ENCODE results near the gene FASTK. TPM values are rescaled to one million over a fixed set of nuclear protein-coding genes. Genes with fewer than 3 reads are reported as not detected.
A peak's percentile ranks its signal among the peaks of the same experiment; 100 is the strongest.

FASTK gene
- polyA plus RNA-seq, 1 experiment, result 44.1 TPM

- H3K27me3 ChIP-seq (ENCODE audit: control insufficient read depth, insufficient read depth, low read length), result no peaks in the 10 kb centered on the region
- ChIA-PET CTCF (interaction anchor here (0.6 kb wide), 1 partner anchor 96 kb away, joined by 3 read pairs; no protein-coding TSS in a partner anchor), POLR2A (no interaction called here)
- H3K9me3 ChIP-seq (ENCODE audit: control insufficient read depth, insufficient read depth, low read length), result no peaks in the 10 kb centered on the region; the same call in 1 of the 2 replicates
- no peak for TF ChIP-seq CTCF (IDR thresholded peaks at IDR 0.05; ENCODE audit: low read depth, low read length)
- no peak for DNase-seq (ENCODE audit: low read depth, low spot score)
- H3K27ac ChIP-seq (ENCODE audit: low read depth, low read length), result no peak overlapping the region
- no peak overlapping the region for H3K4me3 ChIP-seq (ENCODE audit: low read depth, low read length)
Measured at GRCh38 chr7:151069841-151070573, 10.6 kb downstream of the FASTK start.

- no peak overlapping the region for H3K4me3 ChIP-seq (ENCODE audit: low read depth, low read length)
- ChIA-PET POLR2A (interaction anchor here (0.7 to 1.4 kb wide), 2 partner anchors 12 to 21 kb away, joined by 3 to 6 read pairs; partner anchors contain the start of gene FASTK), CTCF (interaction anchor here (0.8 kb wide), 1 partner anchor 56 kb away, joined by 3 read pairs; no protein-coding TSS in a partner anchor)
- no peaks in the 10 kb centered on the region for H3K27me3 ChIP-seq (ENCODE audit: control insufficient read depth, insufficient read depth, low read length)
- H3K27ac ChIP-seq (ENCODE audit: low read depth, low read length), result peak overlapping the region; percentile 31
- H3K9me3 ChIP-seq (ENCODE audit: control insufficient read depth, insufficient read depth, low read length), result no peaks in the 10 kb centered on the region; the same call in 1 of the 2 replicates
- no peak for TF ChIP-seq CTCF (IDR thresholded peaks at IDR 0.05; ENCODE audit: low read depth, low read length)
- no peak for DNase-seq (ENCODE audit: low read depth, low spot score)
Measured at GRCh38 chr7:151068069-151068773, 12.4 kb downstream of the FASTK start.

- ChIA-PET CTCF (interaction anchor here (1.1 kb wide), 1 partner anchor 44 kb away, joined by 3 read pairs; no protein-coding TSS in a partner anchor), POLR2A (no interaction called here)
- H3K27me3 ChIP-seq (ENCODE audit: control insufficient read depth, insufficient read depth, low read length), result no peaks in the 10 kb centered on the region
- no peak for TF ChIP-seq CTCF (IDR thresholded peaks at IDR 0.05; ENCODE audit: low read depth, low read length)
- H3K4me3 ChIP-seq (ENCODE audit: low read depth, low read length), result no peak overlapping the region
- H3K27ac ChIP-seq (ENCODE audit: low read depth, low read length), result no peak overlapping the region
- no peak for DNase-seq (ENCODE audit: low read depth, low spot score)
- H3K9me3 ChIP-seq (ENCODE audit: control insufficient read depth, insufficient read depth, low read length), result no peaks in the 10 kb centered on the region; the same call in 1 of the 2 replicates
Measured at GRCh38 chr7:151066273-151066974, 14.2 kb downstream of the FASTK start.

GRCh38 chr7:151065516-151065915 is 15.1 kb downstream of the FASTK start:
- H3K27ac ChIP-seq (ENCODE audit: low read depth, low read length), result no peak overlapping the region
- POLR2A ChIA-PET, result no interaction called here
- DNase-seq (ENCODE audit: low read depth, low spot score), result no peak
- H3K9me3 ChIP-seq (ENCODE audit: control insufficient read depth, insufficient read depth, low read length), result no peaks in the 10 kb centered on the region; the same call in 1 of the 2 replicates
- CTCF ChIA-PET, result interaction anchor here (0.6 kb wide), 1 partner anchor 41 kb away, joined by 3 read pairs; the partner anchor contains the start of gene ATG9B
- H3K4me3 ChIP-seq (ENCODE audit: low read depth, low read length), result no peak overlapping the region
- no peaks in the 10 kb centered on the region for H3K27me3 ChIP-seq (ENCODE audit: control insufficient read depth, insufficient read depth, low read length)
- no peak for TF ChIP-seq CTCF (IDR thresholded peaks at IDR 0.05; ENCODE audit: low read depth, low read length)
